Spleen (tissue), 7 donors: ENCODE measurements around the gene TCEA3.

ENCODE experiments used
- CTCF ChIP-seq, 11 experiments: fragments of 200-600 bp in 7 of 11; fragments of 450-650 bp in 4 of 11; sonication (generic) in 4 of 11; IDR thresholded peaks in 8 of 11; conservative IDR thresholded peaks in 3 of 11; 1 replicate in 7 of 11; 2 replicates in 4 of 11; pipeline versions ENCODE4 v1.4.0 to v1.8.0; 2016 to 2021; ENCODE audit warnings: antibody characterized with exemption in 11 of 11, inconsistent platforms in 4 of 11, mild to moderate bottlenecking in 1 of 11
- POLR2A ChIP-seq, 3 donors: fragments of 450-650 bp; IDR thresholded peaks; one replicate each; pipeline ENCODE4 v1.5.1; 2017; ENCODE audit warnings: antibody characterized with exemption in 3 of 3, mild to moderate bottlenecking in 1 of 3
- POLR2AphosphoS5 ChIP-seq, 3 donors: sonication (generic); formaldehyde crosslinking; IDR thresholded peaks; one replicate each; pipeline ENCODE4 v1.5.1; 2017; ENCODE audit warnings: antibody characterized with exemption in 3 of 3
- donor health status: DM: no; HTN: no; CAD: no; lungs with moderate emphysema.
- donor health status: DM: no; HTN: no; CAD: no.
- donor health status: DM: no; HTN: no; CAD: no.

- TF ChIP-seq POLR2AphosphoS5 (IDR thresholded peaks at IDR 0.05), result no peak
- TF ChIP-seq CTCF (IDR thresholded peaks at IDR 0.05 in 8 of 11, conservative IDR thresholded peaks at IDR 0.05 in 3 of 11), result no peak
- TF ChIP-seq POLR2A (IDR thresholded peaks at IDR 0.05), result no peak
Measured at GRCh38 chr1:23395849-23396248, 28.7 kb downstream of the TCEA3 start.
